Occipital lobe (tissue), 2 donors: ENCODE data around the gene WWC1. TPM values are rescaled to one million over a fixed set of nuclear protein-coding genes. Genes with fewer than 3 reads are reported as not detected.
"Not testable (repeated sequence)": the region's sequence is repeated elsewhere in the genome, so short reads cannot be mapped to it uniquely, and the experiment has no call there.

Experiments
- DNase-seq: peaks from one replicate; lab custom pipeline; 2025; lab: John Stamatoyannopoulos, UW
- total RNA-seq: library from RNA; depleted of rRNA; stranded (reverse); fragments of >200 nt; gene quantifications from one replicate; pipeline ENCODE4 v1.2.3, GENCODE V29; 2014

Gene WWC1
- total RNA-seq, 1 donor from 2014 or later, result 116 TPM

- no peak for DNase-seq
Observed at GRCh38 chr5:168332042-168332441, 40.6 kb downstream of the WWC1 start.

GRCh38 chr5:168334280-168334679, 42.8 kb downstream of the WWC1 start:
- no peak for DNase-seq

- DNase-seq, result no peak
Observed at GRCh38 chr5:168334695-168335094, 43.2 kb downstream of the WWC1 start.

- DNase-seq, result no peak
Observed at GRCh38 chr5:168337361-168337760, 45.9 kb downstream of the WWC1 start.

- DNase-seq, result no peak
Observed at GRCh38 chr5:168339109-168339771, 47.8 kb downstream of the WWC1 start.

- DNase-seq, result not testable (repeated sequence)
Observed at GRCh38 chr5:168339772-168340140, 48.3 kb downstream of the WWC1 start.

GRCh38 chr5:168340487-168340886, 49.0 kb downstream of the WWC1 start:
- no peak for DNase-seq

- DNase-seq, result no peak
Observed at GRCh38 chr5:168341178-168341577, 49.7 kb downstream of the WWC1 start.

GRCh38 chr5:168342151-168342825, 50.8 kb downstream of the WWC1 start:
- no peak for DNase-seq

- no peak for DNase-seq
Observed at GRCh38 chr5:168342985-168343384, 51.5 kb downstream of the WWC1 start.

GRCh38 chr5:168346417-168346816, 55.0 kb downstream of the WWC1 start:
- no peak for DNase-seq

GRCh38 chr5:168347368-168348083, 56.1 kb downstream of the WWC1 start:
- no peak for DNase-seq

GRCh38 chr5:168348084-168348414, 56.6 kb downstream of the WWC1 start:
- DNase-seq, result no peak

GRCh38 chr5:168350315-168350714, 58.9 kb downstream of the WWC1 start:
- no peak for DNase-seq

GRCh38 chr5:168353216-168353957, 61.9 kb downstream of the WWC1 start:
- no peak for DNase-seq

GRCh38 chr5:168354397-168354796, 63.0 kb downstream of the WWC1 start:
- no peak for DNase-seq

GRCh38 chr5:168356171-168356570, 64.7 kb downstream of the WWC1 start:
- no peak for DNase-seq

GRCh38 chr5:168356592-168356991, 65.1 kb downstream of the WWC1 start:
- DNase-seq, result no peak

GRCh38 chr5:168357876-168358275, 66.4 kb downstream of the WWC1 start:
- DNase-seq, result no peak

GRCh38 chr5:168359820-168360460, 68.5 kb downstream of the WWC1 start:
- no peak for DNase-seq

GRCh38 chr5:168360521-168361285, 69.3 kb downstream of the WWC1 start:
- DNase-seq, result no peak
